ENCODE results near the gene KIF2A.

KIF2A gene

GRCh38 chr5:62273687-62274086 lies 32.3 kb upstream of the KIF2A start:
- H3K27ac ChIP-seq: no peak overlapping the region
- no peak overlapping the region for H3K4me3 ChIP-seq (ENCODE audit: low read depth, low read length)
- no peaks in the 10 kb centered on the region for H3K36me3 ChIP-seq
- DNase-seq: no peak
- H3K9me3 ChIP-seq (ENCODE audit: severe bottlenecking): no peaks in the 10 kb centered on the region
- no peak for TF ChIP-seq CTCF (IDR thresholded peaks at IDR 0.05; ENCODE audit: low read depth, low read length)
- no peaks in the 10 kb centered on the region for H3K27me3 ChIP-seq (ENCODE audit: insufficient read depth, low read depth, severe bottlenecking)

- Histone ChIP-seq H3K4me3 (ENCODE audit: low read depth, low read length) (no peak overlapping the region), H3K36me3 (no peaks in the 10 kb centered on the region), H3K27ac (no peak overlapping the region), H3K27me3 (ENCODE audit: insufficient read depth, low read depth, severe bottlenecking) (no peaks in the 10 kb centered on the region), H3K9me3 (ENCODE audit: severe bottlenecking) (no peaks in the 10 kb centered on the region)
- DNase-seq: no peak
- no peak for TF ChIP-seq CTCF (IDR thresholded peaks at IDR 0.05; ENCODE audit: low read depth, low read length)
Measured at GRCh38 chr5:62275581-62275980, 30.4 kb upstream of the KIF2A start.

- DNase-seq: no peak
- H3K27me3 ChIP-seq (ENCODE audit: insufficient read depth, low read depth, severe bottlenecking): no peaks in the 10 kb centered on the region
- H3K4me3 ChIP-seq (ENCODE audit: low read depth, low read length): no peak overlapping the region
- no peaks in the 10 kb centered on the region for H3K36me3 ChIP-seq
- no peaks in the 10 kb centered on the region for H3K9me3 ChIP-seq (ENCODE audit: severe bottlenecking)
- no peak for TF ChIP-seq CTCF (IDR thresholded peaks at IDR 0.05; ENCODE audit: low read depth, low read length)
- H3K27ac ChIP-seq: no peak overlapping the region
Measured at GRCh38 chr5:62281411-62281810, 24.6 kb upstream of the KIF2A start.

- Histone ChIP-seq H3K4me3 (ENCODE audit: low read depth, low read length) (no peak overlapping the region), H3K9me3 (ENCODE audit: severe bottlenecking) (no peaks in the 10 kb centered on the region), H3K27ac (no peak overlapping the region), H3K36me3 (no peaks in the 10 kb centered on the region), H3K27me3 (ENCODE audit: insufficient read depth, low read depth, severe bottlenecking) (no peaks in the 10 kb centered on the region)
- TF ChIP-seq CTCF (IDR thresholded peaks at IDR 0.05; ENCODE audit: low read depth, low read length): no peak
- DNase-seq: no peak
Measured at GRCh38 chr5:62282064-62282463, 23.9 kb upstream of the KIF2A start.

- no peak for TF ChIP-seq CTCF (IDR thresholded peaks at IDR 0.05; ENCODE audit: low read depth, low read length)
- Histone ChIP-seq H3K9me3 (ENCODE audit: severe bottlenecking) (no peaks in the 10 kb centered on the region), H3K4me3 (ENCODE audit: low read depth, low read length) (no peak overlapping the region), H3K27me3 (ENCODE audit: insufficient read depth, low read depth, severe bottlenecking) (no peaks in the 10 kb centered on the region), H3K27ac (no peak overlapping the region), H3K36me3 (no peaks in the 10 kb centered on the region)
- DNase-seq: no peak
Measured at GRCh38 chr5:62283005-62283404, 23.0 kb upstream of the KIF2A start.

- no peaks in the 10 kb centered on the region for H3K36me3 ChIP-seq
- DNase-seq: no peak
- no peaks in the 10 kb centered on the region for H3K9me3 ChIP-seq (ENCODE audit: severe bottlenecking)
- no peak overlapping the region for H3K27ac ChIP-seq
- no peaks in the 10 kb centered on the region for H3K27me3 ChIP-seq (ENCODE audit: insufficient read depth, low read depth, severe bottlenecking)
- TF ChIP-seq CTCF (IDR thresholded peaks at IDR 0.05; ENCODE audit: low read depth, low read length): no peak
- no peak overlapping the region for H3K4me3 ChIP-seq (ENCODE audit: low read depth, low read length)
Measured at GRCh38 chr5:62283861-62284260, 22.1 kb upstream of the KIF2A start.

All from WERI-Rb-1 (cell line).